ENCODE measurements around the gene JAG1. TPM values are rescaled to one million over a fixed set of nuclear protein-coding genes. Genes with fewer than 3 reads are reported as not detected.

The JAG1 gene
- total and polyA plus RNA-seq, 9 of the 15 experiments (the other 6 are each of a cell fraction or from before 2014, with no cell fraction given): 0.04 to 0.40 (median 0.07) TPM

DNA sequence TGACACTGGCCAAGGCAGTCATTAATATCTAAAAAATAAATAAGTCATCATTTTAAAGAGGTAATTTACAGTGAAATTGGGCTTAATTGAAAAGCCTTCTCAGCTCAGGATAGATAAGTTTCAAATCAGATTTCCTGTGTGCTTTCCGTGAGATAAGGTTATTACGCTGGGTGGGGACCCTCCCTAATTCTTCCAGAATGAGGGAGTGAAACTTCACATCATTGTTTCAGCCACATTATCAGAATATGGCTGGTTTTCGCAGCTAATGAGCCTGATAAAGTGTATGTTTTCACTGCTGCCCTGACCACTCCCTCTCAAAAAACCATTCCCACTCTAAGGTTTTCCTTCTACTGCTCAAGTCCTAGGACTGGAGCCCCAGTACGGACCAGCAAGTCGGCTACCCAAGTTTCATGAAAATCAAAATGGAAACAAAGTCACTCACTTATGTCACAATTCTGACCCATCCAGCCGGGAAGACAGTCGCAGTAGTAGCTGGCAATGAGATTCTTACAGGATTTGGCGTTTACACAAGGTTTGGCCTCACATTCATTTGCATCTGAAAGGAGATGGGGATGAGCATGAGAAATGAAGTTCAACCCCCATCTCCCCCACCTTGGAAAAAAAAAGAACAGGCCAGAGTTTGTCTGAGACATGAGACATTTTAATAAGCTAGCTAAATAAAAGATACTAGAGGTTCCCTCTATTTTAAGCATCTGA is 24.6 kb downstream of the JAG1 start:
- DNase-seq (ENCODE audit: extremely low read depth in 1 of 4, low spot score in 3 of 4): no peak

More for the DNA sequence above, 24.6 kb downstream of the JAG1 start:
- peaks cover 3 to 25% of the 10 kb centered on the region in 2 experiments; a peak in 2 of 5 replicates for H3K27me3 ChIP-seq (ENCODE audit: control insufficient read depth in 2 of 2, insufficient read depth in 2 of 2, low read length in 2 of 2)
- no peaks in the 10 kb centered on the region for H3K4me1 ChIP-seq (replicated peaks in 1 of 2; ENCODE audit: control insufficient read depth in 2 of 2, insufficient read depth in 2 of 2, low read length in 2 of 2)
- no peak for FAIRE-seq
- H3K27ac ChIP-seq (ENCODE audit: extremely low read depth, low read depth, low read length): no peak overlapping the region
- no peaks in the 10 kb centered on the region for H3K9me1 ChIP-seq (ENCODE audit: control insufficient read depth, insufficient read depth, low read length)
- WGBS (ENCODE audit: insufficient coverage, low coverage, missing lambda C conversion rate): 4% methylated on average over 8 of the region's 8 CpGs
- no peaks in the 10 kb centered on the region for H3K9me3 ChIP-seq (replicated peaks; ENCODE audit: control insufficient read depth, insufficient read depth, low read depth, low read length)
- no peaks in the 10 kb centered on the region for H3K36me3 ChIP-seq (ENCODE audit: control insufficient read depth, insufficient read depth, low read length)
- H2AFZ ChIP-seq (ENCODE audit: low read depth, low read length): no peak overlapping the region
- TF ChIP-seq, protein P1, sequence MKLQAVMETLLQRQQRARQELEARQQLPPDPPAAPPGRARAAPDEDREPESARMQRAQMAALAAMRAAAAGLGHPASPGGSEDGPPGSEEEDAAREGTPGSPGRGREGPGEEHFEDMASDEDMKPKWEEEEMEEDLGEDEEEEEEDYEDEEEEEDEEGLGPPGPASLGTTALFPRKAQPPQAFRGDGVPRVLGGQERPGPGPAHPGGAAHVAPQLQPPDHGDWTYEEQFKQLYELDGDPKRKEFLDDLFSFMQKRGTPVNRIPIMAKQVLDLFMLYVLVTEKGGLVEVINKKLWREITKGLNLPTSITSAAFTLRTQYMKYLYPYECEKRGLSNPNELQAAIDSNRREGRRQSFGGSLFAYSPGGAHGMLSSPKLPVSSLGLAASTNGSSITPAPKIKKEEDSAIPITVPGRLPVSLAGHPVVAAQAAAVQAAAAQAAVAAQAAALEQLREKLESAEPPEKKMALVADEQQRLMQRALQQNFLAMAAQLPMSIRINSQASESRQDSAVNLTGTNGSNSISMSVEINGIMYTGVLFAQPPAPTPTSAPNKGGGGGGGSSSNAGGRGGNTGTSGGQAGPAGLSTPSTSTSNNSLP (IDR thresholded peaks at IDR 0.05; ENCODE audit: borderline replicate concordance, low read depth, low read length): no peak
- no peak for TF ChIP-seq ZNF165 (CRISPR knock-in tag; IDR thresholded peaks at IDR 0.05; ENCODE audit: borderline replicate concordance)
- in situ Hi-C loops (cut with MboI): no loop called here
- intact Hi-C loops (cut with micrococcal nuclease): loop anchor here (5.0 kb wide), 1 partner anchor 97 kb away; no protein-coding TSS in a partner anchor
- H3K9ac ChIP-seq (ENCODE audit: insufficient read depth in 1 of 2, low read depth in 2 of 2, low read length in 2 of 2): no peak overlapping the region
- H3K4me3 ChIP-seq: no peak overlapping the region
- CTCF ChIA-PET (ENCODE audit: low intra/inter-chr PET ratio): no interaction called here
- H4K20me1 ChIP-seq (replicated peaks; ENCODE audit: control insufficient read depth, insufficient read depth, low read length): no peaks in the 10 kb centered on the region
- no peak overlapping the region for H3K4me2 ChIP-seq (ENCODE audit: insufficient read depth, low read length)
- H3K79me2 ChIP-seq (ENCODE audit: control insufficient read depth, insufficient read depth, low read length): no peaks in the 10 kb centered on the region
- ATAC-seq: no peak
- POLR2A ChIA-PET: interaction anchor here (0.7 to 1.0 kb wide), 2 partner anchors 13 to 212 kb away, joined by 3 read pairs; no protein-coding TSS in a partner anchor
- no TSS peak for BruUV-seq (replicated peaks)

Data from K562 (cell line).